PFSK-1 (cell line): Measurements from ENCODE around the gene DNAH8.

Source experiments
- POLR2AphosphoS5 ChIP-seq: IDR thresholded peaks from 2 replicates; pipeline ENCODE4 v1.6.1; 2012; ENCODE audit warnings: low read depth, mild to moderate bottlenecking, control low read depth, low read length, moderate library complexity
- TAF1 ChIP-seq: IDR thresholded peaks from 2 replicates; pipeline ENCODE4 v1.6.1; 2012; ENCODE audit warnings: low read length, control low read depth, borderline replicate concordance; ENCODE audit not compliant: insufficient read depth

- no peak for TF ChIP-seq POLR2AphosphoS5
- no peak for TF ChIP-seq TAF1
These were observed 35.4 kb upstream of the DNAH8 start for GRCh38 chr6:38679668-38680067.
